SK-N-SH (cell line): ENCODE results near the gene RSPH4A.

Source experiments
- CTCF ChIP-seq: fragments of 200-600 bp; sonication (generic); IDR thresholded peaks from 2 replicates; pipeline ENCODE4 v1.6.1; 2017; ENCODE audit warnings: antibody characterized with exemption, mild to moderate bottlenecking, moderate library complexity
- EZH2phosphoT487 ChIP-seq: fragments of 200-600 bp; sonication (generic); IDR thresholded peaks from 2 replicates; pipeline ENCODE4 v1.6.1; 2017; ENCODE audit warnings: low read depth, mixed run types, mild to moderate bottlenecking, antibody characterized with exemption, moderate library complexity, borderline replicate concordance
- FOXJ3 ChIP-seq: sonication (generic); formaldehyde crosslinking; IDR thresholded peaks from 2 replicates; pipeline ENCODE4 v1.5.1; 2020; ENCODE audit warnings: mild to moderate bottlenecking, missing genetic modification reagents
- MXI1 ChIP-seq: IDR thresholded peaks from 2 replicates; pipeline ENCODE4 v1.6.1; 2012; ENCODE audit warnings: mild to moderate bottlenecking, low read depth, low read length, improper control_type of control experiment
- NRF1 ChIP-seq: IDR thresholded peaks from 2 replicates; pipeline ENCODE4 v1.6.1; 2012; ENCODE audit warnings: low read depth, mild to moderate bottlenecking, low read length
- POLR2AphosphoS5 ChIP-seq: IDR thresholded peaks from 2 replicates; pipeline ENCODE4 v1.6.1; 2012; ENCODE audit warnings: low read depth, low read length
- RFX5 ChIP-seq: IDR thresholded peaks from 2 replicates; pipeline ENCODE4 v1.6.1; 2012; ENCODE audit warnings: mild to moderate bottlenecking, improper control_type of control experiment, low read length
- SMC3 ChIP-seq: IDR thresholded peaks from 2 replicates; pipeline ENCODE4 v1.6.1; 2012; ENCODE audit warnings: low read depth, low read length, improper control_type of control experiment
- TCF12 ChIP-seq: IDR thresholded peaks from 2 replicates; pipeline ENCODE4 v1.4.0; 2012
- ZBTB33 ChIP-seq: IDR thresholded peaks from 2 replicates; pipeline ENCODE4 v1.4.0; 2012; ENCODE audit warnings: low read depth, borderline replicate concordance

GRCh38 chr6:116661594-116661993, 45.3 kb downstream of the RSPH4A start:
- no peak for TF ChIP-seq SMC3
- no peak for TF ChIP-seq CTCF
- no peak for TF ChIP-seq FOXJ3 (CRISPR knock-in tag)
- TF ChIP-seq ZBTB33: no peak
- TF ChIP-seq TCF12: no peak
- no peak for TF ChIP-seq POLR2AphosphoS5
- no peak for TF ChIP-seq NRF1
- TF ChIP-seq MXI1: no peak
- TF ChIP-seq EZH2phosphoT487: no peak
- TF ChIP-seq RFX5: no peak
